IPS-18a (cell line): Measurements from ENCODE around the gene CPNE9.

Source experiments
- H3K27ac ChIP-seq: one replicate; pipeline ENCODE4 v1.5.1; 2013; ENCODE audit warnings: low read length
- H3K27me3 ChIP-seq: one replicate; pipeline ENCODE4 v1.6.1; 2013; ENCODE audit warnings: mild to moderate bottlenecking, low read length; ENCODE audit not compliant: control insufficient read depth, insufficient read depth
- H3K36me3 ChIP-seq: one replicate; pipeline ENCODE4 v1.6.1; 2013; ENCODE audit warnings: low read depth, low read length; ENCODE audit not compliant: control insufficient read depth
- H3K4me1 ChIP-seq: one replicate; pipeline ENCODE4 v1.6.1; 2013; ENCODE audit warnings: low read depth, low read length; ENCODE audit not compliant: control insufficient read depth
- H3K4me3 ChIP-seq: one replicate; pipeline ENCODE4 v1.5.1; 2013; ENCODE audit warnings: low read length
- H3K9ac ChIP-seq: one replicate; pipeline ENCODE4 v1.6.1; 2013; ENCODE audit warnings: mild to moderate bottlenecking, low read length, moderate library complexity
- H3K9me3 ChIP-seq: one replicate; pipeline ENCODE4 v1.6.1; 2013; ENCODE audit warnings: low read depth, low read length; ENCODE audit not compliant: control insufficient read depth

CPNE9 gene

GRCh38 chr3:9678493-9678892 lies 25.1 kb upstream of the CPNE9 start:
- Histone ChIP-seq H3K27ac (no peak overlapping the region), H3K4me1 (no peaks in the 10 kb centered on the region), H3K36me3 (peaks cover 62% of the 10 kb centered on the region), H3K9ac (no peak overlapping the region), H3K27me3 (no peaks in the 10 kb centered on the region), H3K4me3 (no peak overlapping the region), H3K9me3 (no peaks in the 10 kb centered on the region)

DNA sequence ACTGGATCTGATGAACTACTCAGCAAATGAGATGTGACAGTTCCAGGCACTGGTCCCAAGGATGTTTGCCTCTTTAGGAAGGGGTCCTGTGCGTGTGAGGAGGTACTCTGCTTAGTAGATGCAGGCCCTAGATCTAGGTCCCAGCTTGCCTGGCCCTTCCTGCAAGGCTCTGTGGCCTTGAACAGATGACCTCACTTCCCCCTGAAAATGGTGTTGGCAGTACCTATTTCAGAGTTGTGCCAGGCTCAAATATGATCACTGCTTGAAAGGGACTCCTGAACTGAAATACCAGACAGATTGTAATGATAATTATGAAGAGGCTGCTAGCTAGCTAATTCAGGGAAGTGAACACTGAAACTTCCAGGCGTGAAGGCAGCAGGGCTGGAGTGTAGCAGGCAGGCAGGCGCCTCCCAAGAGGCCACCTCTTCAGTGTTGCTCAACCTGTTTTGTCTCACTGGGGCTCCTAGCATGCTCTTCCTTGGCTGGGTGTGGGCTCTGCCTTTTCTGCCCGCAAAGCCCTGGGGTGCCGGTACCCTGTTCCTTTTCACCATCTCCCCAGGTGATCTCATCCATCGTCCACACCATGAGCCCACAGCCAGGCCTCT lies 24.1 kb upstream of the CPNE9 start:
- no peak overlapping the region for H3K4me3 ChIP-seq
- no peaks in the 10 kb centered on the region for H3K27me3 ChIP-seq
- no peaks in the 10 kb centered on the region for H3K9me3 ChIP-seq
- no peak overlapping the region for H3K27ac ChIP-seq
- H3K9ac ChIP-seq: no peak overlapping the region
- H3K4me1 ChIP-seq: no peaks in the 10 kb centered on the region
- H3K36me3 ChIP-seq: peaks cover 66% of the 10 kb centered on the region

GRCh38 chr3:9681011-9681722 lies 22.5 kb upstream of the CPNE9 start:
- Histone ChIP-seq H3K4me1 (no peaks in the 10 kb centered on the region), H3K36me3 (peaks cover 74% of the 10 kb centered on the region)

DNA sequence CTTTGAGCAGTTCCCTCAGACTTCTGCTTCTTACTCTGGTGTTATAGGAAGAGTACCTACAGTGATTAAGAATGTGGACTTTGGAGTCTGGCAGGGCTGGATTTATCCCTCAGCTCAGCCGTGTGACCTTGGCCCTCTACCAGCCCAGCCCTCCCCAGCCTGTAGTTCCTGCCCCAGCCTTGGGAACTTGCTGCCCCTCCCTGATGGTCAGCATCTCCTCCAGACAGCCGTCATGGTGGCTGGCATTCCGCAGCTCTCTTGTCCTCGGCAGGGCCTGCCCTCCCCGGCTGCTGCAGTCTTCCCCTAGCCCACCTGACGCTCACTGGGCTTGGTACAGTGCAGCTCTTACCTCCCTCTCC lies 21.9 kb upstream of the CPNE9 start:
- H3K27ac ChIP-seq: no peak overlapping the region
- peaks cover 77% of the 10 kb centered on the region for H3K36me3 ChIP-seq
- H3K27me3 ChIP-seq: no peaks in the 10 kb centered on the region

More at GRCh38 chr3:9681011-9681722, 22.5 kb upstream of the CPNE9 start:
- Histone ChIP-seq H3K9me3 (no peaks in the 10 kb centered on the region), H3K27me3 (no peaks in the 10 kb centered on the region), H3K9ac (no peak overlapping the region), H3K27ac (no peak overlapping the region), H3K4me3 (no peak overlapping the region)

GRCh38 chr3:9682096-9682495 lies 21.5 kb upstream of the CPNE9 start:
- Histone ChIP-seq H3K9ac (no peak overlapping the region), H3K36me3 (peaks cover 77% of the 10 kb centered on the region)

More for the DNA sequence above, 21.9 kb upstream of the CPNE9 start:
- H3K4me1 ChIP-seq: no peaks in the 10 kb centered on the region
- H3K9ac ChIP-seq: no peak overlapping the region
- H3K9me3 ChIP-seq: no peaks in the 10 kb centered on the region
- no peak overlapping the region for H3K4me3 ChIP-seq

DNA sequence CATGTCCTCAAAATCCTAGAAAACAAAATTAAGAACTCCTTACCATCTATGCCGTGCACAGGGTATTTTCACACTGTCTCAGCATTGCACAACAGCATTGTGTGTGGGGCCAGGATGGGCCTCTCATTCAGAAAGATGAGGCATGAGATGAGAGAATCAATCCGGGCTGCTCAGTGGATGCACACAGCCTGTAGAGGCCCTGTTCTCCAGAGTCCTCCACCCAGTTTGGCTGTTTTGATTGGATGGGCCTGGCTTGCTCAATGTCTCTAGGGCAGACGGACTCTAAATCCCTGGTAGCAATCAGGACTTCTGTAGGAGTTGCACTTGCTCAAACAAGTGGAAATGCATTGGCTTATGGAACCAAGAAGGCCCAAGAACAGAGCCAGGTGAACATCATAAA lies 20.2 kb upstream of the CPNE9 start:
- H3K36me3 ChIP-seq: peaks cover 74% of the 10 kb centered on the region
- H3K27me3 ChIP-seq: no peaks in the 10 kb centered on the region
- no peak overlapping the region for H3K27ac ChIP-seq
- no peak overlapping the region for H3K9ac ChIP-seq
- no peaks in the 10 kb centered on the region for H3K4me1 ChIP-seq
- no peak overlapping the region for H3K4me3 ChIP-seq
- no peaks in the 10 kb centered on the region for H3K9me3 ChIP-seq

More at GRCh38 chr3:9682096-9682495, 21.5 kb upstream of the CPNE9 start:
- no peaks in the 10 kb centered on the region for H3K27me3 ChIP-seq
- H3K4me1 ChIP-seq: no peaks in the 10 kb centered on the region
- H3K4me3 ChIP-seq: no peak overlapping the region
- no peak overlapping the region for H3K27ac ChIP-seq
- H3K9me3 ChIP-seq: no peaks in the 10 kb centered on the region

DNA sequence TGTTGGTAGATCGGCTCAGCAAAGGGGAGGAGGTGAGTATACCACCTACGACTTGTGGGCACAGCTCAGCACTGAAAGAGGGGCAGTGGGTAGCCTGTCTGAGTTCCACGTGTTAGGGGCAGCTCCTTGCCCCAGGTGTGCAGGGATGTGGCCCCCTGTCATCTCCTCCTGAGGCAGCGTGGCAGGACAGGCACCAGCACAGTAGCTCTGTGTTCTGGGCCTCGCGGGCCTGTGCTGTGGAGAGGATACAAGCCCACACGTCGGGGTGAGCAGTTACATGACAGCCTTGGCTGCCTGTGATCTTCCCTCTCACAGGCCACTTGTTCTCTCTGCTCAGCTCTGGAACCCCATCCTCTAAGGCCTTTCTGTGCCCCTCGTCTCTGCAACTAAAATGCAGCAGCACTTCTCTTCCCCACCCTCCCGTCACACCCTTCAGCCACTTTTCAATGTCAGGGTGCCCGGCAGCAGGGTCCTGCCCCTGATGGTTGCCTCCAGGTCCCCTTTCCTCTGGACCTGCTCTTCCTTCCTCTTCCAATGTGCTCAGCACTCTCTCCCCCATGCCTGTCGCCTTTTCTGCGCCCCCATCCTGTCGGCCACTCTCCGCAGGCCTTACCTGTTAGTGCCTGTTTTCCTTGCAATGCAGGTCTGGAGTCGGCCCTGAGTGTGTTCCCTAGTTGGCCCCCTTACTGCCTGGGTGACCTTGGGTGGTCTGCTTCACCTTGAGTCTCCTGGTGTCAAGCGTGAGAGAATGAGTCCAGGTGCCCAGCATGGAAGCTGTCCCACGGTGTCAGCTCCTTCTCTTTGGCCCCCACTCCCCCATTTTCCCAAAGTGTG lies 18.2 kb upstream of the CPNE9 start:
- H3K36me3 ChIP-seq: peaks cover 64% of the 10 kb centered on the region

DNA sequence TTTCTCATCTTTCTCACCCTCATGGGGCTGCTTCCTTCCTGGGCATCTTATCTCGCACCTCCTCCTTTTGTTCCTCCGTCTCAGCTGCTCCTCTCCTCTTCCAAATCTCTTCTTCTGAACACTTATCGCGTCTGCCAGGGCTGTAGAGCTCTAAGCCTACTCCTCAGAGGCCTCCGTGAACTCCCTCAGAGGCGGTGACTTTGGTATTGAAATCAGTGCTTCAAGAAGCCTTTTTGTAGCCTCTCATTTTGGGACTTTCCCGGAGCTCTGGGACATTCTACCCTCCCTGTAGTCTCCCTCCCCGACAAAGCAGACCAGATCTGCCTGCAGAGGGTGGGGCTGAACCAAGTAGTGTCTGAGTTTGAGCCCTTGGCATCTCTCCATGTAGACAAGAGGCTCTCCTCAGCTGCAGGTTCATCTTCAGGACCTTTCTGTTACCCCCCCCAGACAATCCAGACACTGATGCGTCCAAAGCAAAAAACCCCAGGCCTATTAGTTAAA lies 17.5 kb upstream of the CPNE9 start:
- Histone ChIP-seq H3K27ac (no peak overlapping the region), H3K4me1 (no peaks in the 10 kb centered on the region), H3K9ac (no peak overlapping the region), H3K36me3 (peaks cover 62% of the 10 kb centered on the region), H3K4me3 (no peak overlapping the region), H3K9me3 (no peaks in the 10 kb centered on the region), H3K27me3 (no peaks in the 10 kb centered on the region)

More for the DNA sequence above, 18.2 kb upstream of the CPNE9 start:
- Histone ChIP-seq H3K4me3 (no peak overlapping the region), H3K27me3 (no peaks in the 10 kb centered on the region), H3K9me3 (no peaks in the 10 kb centered on the region), H3K9ac (no peak overlapping the region), H3K27ac (no peak overlapping the region), H3K4me1 (no peaks in the 10 kb centered on the region)

- Histone ChIP-seq H3K9me3 (no peaks in the 10 kb centered on the region), H3K4me3 (no peak overlapping the region), H3K36me3 (peaks cover 58% of the 10 kb centered on the region), H3K4me1 (no peaks in the 10 kb centered on the region), H3K27ac (no peak overlapping the region), H3K9ac (no peak overlapping the region), H3K27me3 (no peaks in the 10 kb centered on the region)
Observed at GRCh38 chr3:9686703-9687102, 16.9 kb upstream of the CPNE9 start.

DNA sequence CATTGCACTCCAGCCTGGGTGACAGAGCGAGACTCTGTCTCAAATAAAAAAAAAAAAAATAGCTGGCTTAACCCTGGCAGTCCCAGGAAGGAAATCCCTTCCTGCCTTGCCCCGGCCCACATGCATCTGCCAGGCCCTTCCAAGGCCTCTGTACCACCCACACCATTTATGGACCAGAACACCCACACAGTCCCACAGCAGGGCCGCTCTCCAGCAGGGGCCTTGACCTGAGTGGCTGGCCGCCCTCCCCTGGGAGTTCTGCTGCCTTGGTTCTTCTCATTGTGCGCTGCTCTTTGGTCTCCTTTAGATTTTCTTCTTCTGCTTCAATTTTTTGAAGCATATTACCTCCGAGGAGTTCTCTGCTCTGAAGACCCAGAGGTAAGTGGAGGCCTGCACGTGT lies 16.1 kb upstream of the CPNE9 start:
- Histone ChIP-seq H3K9ac (no peak overlapping the region), H3K27ac (no peak overlapping the region), H3K9me3 (no peaks in the 10 kb centered on the region), H3K4me1 (no peaks in the 10 kb centered on the region), H3K27me3 (no peaks in the 10 kb centered on the region), H3K36me3 (peaks cover 57% of the 10 kb centered on the region), H3K4me3 (no peak overlapping the region)

- H3K27me3 ChIP-seq: no peaks in the 10 kb centered on the region
- H3K9ac ChIP-seq: no peak overlapping the region
- no peak overlapping the region for H3K4me3 ChIP-seq
- H3K9me3 ChIP-seq: no peaks in the 10 kb centered on the region
- peaks cover 48% of the 10 kb centered on the region for H3K36me3 ChIP-seq
- H3K27ac ChIP-seq: no peak overlapping the region
- no peaks in the 10 kb centered on the region for H3K4me1 ChIP-seq
Observed at GRCh38 chr3:9688961-9689360, 14.7 kb upstream of the CPNE9 start.
